A549 treated with AZD2906 at 1 μM for 4 hours (cell line): ENCODE data around the gene DNAH8. TPM values are rescaled to one million over a fixed set of nuclear protein-coding genes. Genes with fewer than 3 reads are reported as not detected.

Experiments
- total RNA-seq: library from RNA; stranded (reverse); fragments of 200-300 nt; extraction: Qiagen RNA extraction; gene quantifications from 5 replicates; pipeline ENCODE4 v1.2.3, GENCODE V29; 2022

The DNAH8 gene
- total RNA-seq = not detected in 5 replicates

GRCh38 chr6:38715016-38715689, at the start of gene DNAH8:
Gene DNAH8 (plus strand): TSS chr6:38715311. CDS start chr6:38722810, 7,499 bp downstream.

GRCh38 chr6:38702558-38703397, 12.3 kb upstream of the DNAH8 start, which contains the start of gene GLO1:
Gene GLO1 (minus strand): TSS chr6:38703145. CDS start chr6:38703054, 91 bp downstream.

GRCh38 chr6:39048481-39049399, 333.6 kb downstream of the DNAH8 start, which contains the start of gene GLP1R:
Gene GLP1R (plus strand): TSS chr6:39048781. CDS start chr6:39048841, 60 bp downstream.

Other genes with a start within 250 kb of the DNAH8 start
- gene BTBD9, start 75.4 kb upstream of the DNAH8 start, total RNA-seq = 2.2 to 2.6 TPM (median 2.3 TPM) in 5 replicates
- gene GLO1, start 12.2 kb upstream of the DNAH8 start, total RNA-seq = 86.9 to 93.7 TPM (median 90.3 TPM) in 5 replicates